PC-3 (cell line): ENCODE data around the gene TSPAN8. TPM values are rescaled to one million over a fixed set of nuclear protein-coding genes. Genes with fewer than 3 reads are reported as not detected.

Experiments
- ATAC-seq: fragments of 200-7000 bp; cut with Tn5 transposase; 2 replicates; pipeline ENCODE4 v1.9.1; 2020; ENCODE audit warnings: mild to moderate bottlenecking, moderate library complexity
- BruUV-seq: library from RNA; stranded (reverse); fragments of 400-500 nt; replicated peaks from 2 replicates; lab custom pipeline; 2021; lab: Mats Ljungman, UMichigan
- CTCF ChIA-PET: fragments of 300-600 bp; sonication (Branson Sonifier 250); formaldehyde crosslinking; loops from one replicate; lab custom pipeline; 2022; ENCODE audit warnings: antibody characterized with exemption; lab: Charles Lee
- POLR2A ChIA-PET: fragments of 300-600 bp; sonication (Branson Sonifier 250); formaldehyde crosslinking; loops from one replicate; lab custom pipeline; 2022; ENCODE audit warnings: antibody characterized with exemption; ENCODE audit not compliant: unreplicated experiment; lab: Charles Lee
- DNase-seq: peaks from one replicate; pipeline ENCODE4 v3.0.0-alpha.2; 2015
- H2AFZ ChIP-seq: fragments of 300-600 bp; sonication (generic); 2 replicates; pipeline ENCODE4 v1.6.0; 2016; ENCODE audit warnings: antibody characterized with exemption, low read length
- H3F3A ChIP-seq: fragments of 300-600 bp; sonication (generic); one replicate; pipeline ENCODE4 v1.6.0; 2017; ENCODE audit warnings: antibody characterized with exemption, low read length, control low read depth, mild to moderate bottlenecking; ENCODE audit not compliant: unreplicated experiment
- H3K27ac ChIP-seq: fragments of 300-600 bp; sonication (generic); 2 replicates; pipeline ENCODE4 v1.5.1; 2016; ENCODE audit warnings: mild to moderate bottlenecking, low read length
- H3K27me3 ChIP-seq: fragments of 300-600 bp; sonication (generic); 2 replicates; pipeline ENCODE4 v1.6.1; 2016; ENCODE audit warnings: low read length, mixed read lengths
- H3K36me3 ChIP-seq: fragments of 300-600 bp; sonication (generic); 2 replicates; pipeline ENCODE4 v1.6.1; 2016; ENCODE audit warnings: low read depth, mixed run types, low read length, mixed read lengths
- H3K4me1 ChIP-seq: fragments of 300-600 bp; sonication (generic); 2 replicates; pipeline ENCODE4 v1.5.1; 2016; ENCODE audit warnings: low read length; ENCODE audit not compliant: insufficient read depth
- H3K4me2 ChIP-seq: fragments of 300-600 bp; sonication (generic); 2 replicates; pipeline ENCODE4 v1.6.0; 2016; ENCODE audit warnings: low read length
- H3K4me3 ChIP-seq: fragments of 300-600 bp; sonication (generic); 2 replicates; pipeline ENCODE4 v1.5.1; 2016; ENCODE audit warnings: mild to moderate bottlenecking, low read length, mixed read lengths
- H3K79me2 ChIP-seq: fragments of 300-600 bp; sonication (generic); 2 replicates; pipeline ENCODE4 v1.6.1; 2017; ENCODE audit warnings: low read length, mixed read lengths
- H3K9ac ChIP-seq: fragments of 300-600 bp; sonication (generic); 2 replicates; pipeline ENCODE4 v1.6.0; 2016; ENCODE audit warnings: mild to moderate bottlenecking, low read length
- H3K9me2 ChIP-seq: fragments of 300-600 bp; sonication (generic); replicated peaks from 2 replicates; pipeline ENCODE4 v1.6.1; 2016; ENCODE audit warnings: mixed run types, low read length, mixed read lengths
- H3K9me3 ChIP-seq: fragments of 300-600 bp; sonication (generic); 2 replicates; pipeline ENCODE4 v1.6.1; 2016; ENCODE audit warnings: low read length, mixed read lengths
- H4K20me1 ChIP-seq: fragments of 300-600 bp; sonication (generic); 2 replicates; pipeline ENCODE4 v1.6.1; 2016; ENCODE audit warnings: low read length, mixed read lengths
- CTCF ChIP-seq: fragments of 300-600 bp; sonication (generic); conservative IDR thresholded peaks from 2 replicates; pipeline ENCODE4 v1.5.1; 2017; ENCODE audit warnings: antibody characterized with exemption, low read depth, mild to moderate bottlenecking, low read length
- EZH2 ChIP-seq: fragments of 300-600 bp; sonication (generic); IDR thresholded peaks from one replicate; pipeline ENCODE4 v1.6.1; 2017; ENCODE audit warnings: antibody characterized with exemption, mild to moderate bottlenecking, low read length; ENCODE audit not compliant: unreplicated experiment
- EZH2phosphoT487 ChIP-seq: fragments of 300-600 bp; sonication (generic); IDR thresholded peaks from 2 replicates; pipeline ENCODE4 v1.6.1; 2018; ENCODE audit warnings: mild to moderate bottlenecking, antibody characterized with exemption, low read length, borderline replicate concordance
- intact Hi-C: fragments of 100-400 bp; cut with micrococcal nuclease; formaldehyde crosslinking; loops from 2 replicates; pipeline ENCODE4 v1.9.0; 2023
- total RNA-seq: library from RNA; depleted of rRNA; stranded (reverse); fragments of >200 nt; gene quantifications from 2 replicates; pipeline ENCODE4 v1.2.3, GENCODE V29; 2014

TSPAN8 gene
- total RNA-seq, 1 experiment from 2014 or later: 1.3 TPM

GRCh38 chr12:71109834-71110233, 48.0 kb downstream of the TSPAN8 start:
- Histone ChIP-seq H3K4me2 (no peak overlapping the region), H4K20me1 (no peaks in the 10 kb centered on the region), H3K27me3 (no peaks in the 10 kb centered on the region), H3K36me3 (no peaks in the 10 kb centered on the region), H2AFZ (no peak overlapping the region), H3F3A (no peaks in the 10 kb centered on the region), H3K9me2 (no peaks in the 10 kb centered on the region), H3K4me3 (no peak overlapping the region), H3K27ac (no peak overlapping the region), H3K9me3 (no peaks in the 10 kb centered on the region), H3K79me2 (no peaks in the 10 kb centered on the region), H3K4me1 (no peaks in the 10 kb centered on the region), H3K9ac (no peak overlapping the region)
- no TSS peak for BruUV-seq
- TF ChIP-seq EZH2: no peak
- no peak for TF ChIP-seq EZH2phosphoT487
- no peak for TF ChIP-seq CTCF
- intact Hi-C loops: no loop called here
- no peak for DNase-seq
- ATAC-seq: no peak
- ChIA-PET CTCF (no interaction called here), POLR2A (no interaction called here)

- TF ChIP-seq EZH2 (no peak), EZH2phosphoT487 (no peak), CTCF (no peak)
- Histone ChIP-seq H3K27ac (no peak overlapping the region), H4K20me1 (no peaks in the 10 kb centered on the region), H3K9me3 (no peaks in the 10 kb centered on the region), H3K9ac (no peak overlapping the region), H3K4me3 (no peak overlapping the region), H3K79me2 (no peaks in the 10 kb centered on the region), H3K4me2 (no peak overlapping the region), H3K9me2 (no peaks in the 10 kb centered on the region), H2AFZ (no peak overlapping the region), H3F3A (no peaks in the 10 kb centered on the region), H3K4me1 (no peaks in the 10 kb centered on the region), H3K36me3 (no peaks in the 10 kb centered on the region), H3K27me3 (no peaks in the 10 kb centered on the region)
- ATAC-seq (no peak), DNase-seq (no peak)
- intact Hi-C loops: no loop called here
- CTCF ChIA-PET: no interaction called here
- BruUV-seq: no TSS peak
- POLR2A ChIA-PET: no interaction called here
Measured at GRCh38 chr12:71108355-71108754, 49.4 kb downstream of the TSPAN8 start.

DNA sequence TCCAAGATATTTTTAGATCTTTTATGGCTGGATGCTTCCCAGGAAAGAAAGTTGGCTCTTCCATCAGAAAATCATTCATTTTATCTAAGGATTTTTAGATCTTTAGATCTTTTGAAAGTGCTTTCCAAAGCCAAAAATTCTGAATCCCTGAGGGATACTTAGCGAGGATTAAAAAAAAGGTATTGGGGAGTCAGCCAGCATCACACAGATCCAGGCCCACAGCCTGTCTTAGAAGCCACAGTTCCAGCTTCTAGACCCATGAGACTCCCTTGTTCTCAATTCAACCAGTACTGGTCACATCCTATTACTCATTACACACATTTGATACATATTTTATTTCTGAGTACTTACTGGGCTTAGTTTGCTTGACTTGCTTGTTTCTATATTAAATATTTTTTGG, 49.9 kb downstream of the TSPAN8 start:
- H3K4me1 ChIP-seq: no peaks in the 10 kb centered on the region
- H3F3A ChIP-seq: no peaks in the 10 kb centered on the region
- intact Hi-C loops: no loop called here
- H3K9ac ChIP-seq: no peak overlapping the region
- H3K27me3 ChIP-seq: no peaks in the 10 kb centered on the region
- BruUV-seq: no TSS peak
- ChIA-PET CTCF (no interaction called here), POLR2A (no interaction called here)
- ATAC-seq (0 out of 2 replicates have a peak, but pooled peaks have one; percentile 35), DNase-seq (no peak)
- no peaks in the 10 kb centered on the region for H4K20me1 ChIP-seq
- no peak for TF ChIP-seq EZH2
- TF ChIP-seq EZH2phosphoT487: no peak
- TF ChIP-seq CTCF: no peak
- H3K36me3 ChIP-seq: no peaks in the 10 kb centered on the region
- no peaks in the 10 kb centered on the region for H3K9me2 ChIP-seq
- no peaks in the 10 kb centered on the region for H3K79me2 ChIP-seq
- H3K27ac ChIP-seq: no peak overlapping the region
- no peak overlapping the region for H3K4me2 ChIP-seq
- no peak overlapping the region for H3K4me3 ChIP-seq
- H2AFZ ChIP-seq: no peak overlapping the region
- no peaks in the 10 kb centered on the region for H3K9me3 ChIP-seq
